Fibroblast of lung (primary cell): Measurements from ENCODE around the gene ZNF544. TPM values are rescaled to one million over a fixed set of nuclear protein-coding genes. Genes with fewer than 3 reads are reported as not detected.

Source experiments
- DNase-seq, 2 donors: peaks; one replicate each; pipeline versions ENCODE4 v3.0.0 to v3.0.0-alpha.2; 2010; ENCODE audit warnings: low read depth in 2 of 2
- H2AFZ ChIP-seq: 2 replicates; pipeline ENCODE4 v1.5.1; 2012; ENCODE audit warnings: low read length, control low read depth, inconsistent platforms
- H3K27ac ChIP-seq: 2 replicates; pipeline ENCODE4 v1.5.1; 2011; ENCODE audit warnings: low read length, control low read depth; ENCODE audit not compliant: insufficient read depth
- H3K27me3 ChIP-seq: 2 replicates; pipeline ENCODE4 v1.5.1; 2011; ENCODE audit warnings: mild to moderate bottlenecking, low read length; ENCODE audit not compliant: control insufficient read depth, insufficient read depth
- H3K36me3 ChIP-seq: 2 replicates; pipeline ENCODE4 v1.5.1; 2011; ENCODE audit warnings: low read length; ENCODE audit not compliant: control insufficient read depth, insufficient read depth
- H3K4me1 ChIP-seq: 2 replicates; pipeline ENCODE4 v1.5.1; 2011; ENCODE audit warnings: low read length; ENCODE audit not compliant: control insufficient read depth, insufficient read depth; ENCODE audit errors: extremely low read depth
- H3K4me2 ChIP-seq: 2 replicates; pipeline ENCODE4 v1.5.1; 2011; ENCODE audit warnings: low read length, control low read depth; ENCODE audit not compliant: insufficient read depth; ENCODE audit errors: extremely low read depth
- H3K4me3 ChIP-seq, 4 experiments: fragments of 200-600 bp in 1 of 4; sonication (generic) in 1 of 4; replicated peaks in 1 of 4; 2 replicates each; pipeline ENCODE4 v1.5.1; 2011 to 2016; ENCODE audit warnings: low read length in 4 of 4, low read depth in 3 of 4, mild to moderate bottlenecking in 3 of 4, control low read depth in 2 of 4, inconsistent platforms in 1 of 4, mixed read lengths in 1 of 4; ENCODE audit not compliant: insufficient read depth in 1 of 4; ENCODE audit errors: control extremely low read depth in 1 of 4
- H3K79me2 ChIP-seq: 2 replicates; pipeline ENCODE4 v1.5.1; 2012; ENCODE audit warnings: mild to moderate bottlenecking, low read length, inconsistent platforms; ENCODE audit not compliant: control insufficient read depth, insufficient read depth
- H3K9ac ChIP-seq: 2 replicates; pipeline ENCODE4 v1.5.1; 2011; ENCODE audit warnings: mild to moderate bottlenecking, low read length, control low read depth; ENCODE audit not compliant: insufficient read depth
- H3K9me3 ChIP-seq: 2 replicates; pipeline ENCODE4 v1.5.1; 2012; ENCODE audit warnings: low read depth, low read length; ENCODE audit not compliant: control insufficient read depth, insufficient read depth
- H4K20me1 ChIP-seq: 2 replicates; pipeline ENCODE4 v1.5.1; 2011; ENCODE audit warnings: low read length; ENCODE audit not compliant: control insufficient read depth, insufficient read depth; ENCODE audit errors: extremely low read depth
- EZH2 ChIP-seq: IDR thresholded peaks from 2 replicates; pipeline ENCODE4 v1.5.1; 2012; ENCODE audit warnings: low read length, control low read depth, mild to moderate bottlenecking; ENCODE audit errors: missing control alignments
- polyA plus RNA-seq, 2 donors: library from polyadenylated mRNA; depleted of rRNA in 1 of 2; stranded (reverse) in 1 of 2; unstranded in 1 of 2; fragments of >200 nt; gene quantifications; 2 replicates each; pipeline ENCODE4 v1.2.1, GENCODE V29; 2011 to 2012; ENCODE audit warnings: missing spikeins in 1 of 2
- total RNA-seq: library from RNA; depleted of rRNA; stranded (reverse); fragments of >200 nt; gene quantifications from 2 replicates; pipeline ENCODE4 v1.2.1, GENCODE V29; 2014
- TF ChIP-seq, protein P1 (sequence below), 2 donors: IDR thresholded peaks in 1 of 2; conservative IDR thresholded peaks in 1 of 2; 1 replicate in 1 of 2; 2 replicates in 1 of 2; pipeline ENCODE4 v1.5.1; 2011 to 2012; ENCODE audit warnings: low read length in 2 of 2, control low read depth in 1 of 2, inconsistent platforms in 1 of 2, low read depth in 1 of 2, mild to moderate bottlenecking in 1 of 2

The ZNF544 gene
- total and polyA plus RNA-seq, 2 donors (not counting 1 experiment from before 2014, with no cell fraction given), result 17.6 to 40.8 TPM

GRCh38 chr19:58284199-58284598 is 55.5 kb downstream of the ZNF544 start:
- Histone ChIP-seq H3K36me3 (peaks cover 13% of the 10 kb centered on the region), H3K4me2 (no peak overlapping the region), H3K9me3 (no peaks in the 10 kb centered on the region), H3K27ac (no peak overlapping the region), H4K20me1 (no peaks in the 10 kb centered on the region), H3K4me3 (no peak overlapping the region), H3K9ac (no peak overlapping the region), H3K79me2 (peaks cover 24% of the 10 kb centered on the region), H3K27me3 (no peaks in the 10 kb centered on the region), H3K4me1 (no peaks in the 10 kb centered on the region), H2AFZ (no peak overlapping the region)
- no peak for DNase-seq
- TF ChIP-seq EZH2, result no peak

DNA sequence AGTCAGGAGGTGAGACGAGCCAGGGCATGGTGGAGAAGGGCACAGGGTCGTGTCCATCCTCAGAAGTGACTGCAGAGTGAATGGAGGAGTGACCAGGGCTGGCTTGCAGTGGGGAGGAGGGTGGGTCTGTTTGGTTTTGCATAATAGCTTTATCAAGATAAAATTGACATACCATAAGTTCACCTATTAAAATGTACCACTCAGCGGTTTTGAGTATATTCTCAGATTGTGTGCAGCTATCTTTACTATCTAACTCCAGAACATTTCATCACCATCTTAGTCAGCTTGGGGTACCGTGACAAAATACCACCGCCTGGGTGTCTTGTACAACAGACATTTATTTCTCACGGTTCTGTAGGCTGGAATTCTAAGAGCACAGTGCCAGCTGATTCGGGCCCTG is 63.2 kb downstream of the ZNF544 start:
- H3K27me3 ChIP-seq, result no peaks in the 10 kb centered on the region
- H3K4me3 ChIP-seq, result no peak overlapping the region
- peaks cover 29% of the 10 kb centered on the region for H3K36me3 ChIP-seq
- H2AFZ ChIP-seq, result no peak overlapping the region
- H3K9ac ChIP-seq, result no peak overlapping the region
- no peaks in the 10 kb centered on the region for H3K4me1 ChIP-seq
- H3K27ac ChIP-seq, result no peak overlapping the region
- no peaks in the 10 kb centered on the region for H4K20me1 ChIP-seq
- H3K9me3 ChIP-seq, result peaks cover 12% of the 10 kb centered on the region
- TF ChIP-seq, protein P1, sequence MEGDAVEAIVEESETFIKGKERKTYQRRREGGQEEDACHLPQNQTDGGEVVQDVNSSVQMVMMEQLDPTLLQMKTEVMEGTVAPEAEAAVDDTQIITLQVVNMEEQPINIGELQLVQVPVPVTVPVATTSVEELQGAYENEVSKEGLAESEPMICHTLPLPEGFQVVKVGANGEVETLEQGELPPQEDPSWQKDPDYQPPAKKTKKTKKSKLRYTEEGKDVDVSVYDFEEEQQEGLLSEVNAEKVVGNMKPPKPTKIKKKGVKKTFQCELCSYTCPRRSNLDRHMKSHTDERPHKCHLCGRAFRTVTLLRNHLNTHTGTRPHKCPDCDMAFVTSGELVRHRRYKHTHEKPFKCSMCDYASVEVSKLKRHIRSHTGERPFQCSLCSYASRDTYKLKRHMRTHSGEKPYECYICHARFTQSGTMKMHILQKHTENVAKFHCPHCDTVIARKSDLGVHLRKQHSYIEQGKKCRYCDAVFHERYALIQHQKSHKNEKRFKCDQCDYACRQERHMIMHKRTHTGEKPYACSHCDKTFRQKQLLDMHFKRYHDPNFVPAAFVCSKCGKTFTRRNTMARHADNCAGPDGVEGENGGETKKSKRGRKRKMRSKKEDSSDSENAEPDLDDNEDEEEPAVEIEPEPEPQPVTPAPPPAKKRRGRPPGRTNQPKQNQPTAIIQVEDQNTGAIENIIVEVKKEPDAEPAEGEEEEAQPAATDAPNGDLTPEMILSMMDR (conservative IDR thresholded peaks at IDR 0.05 in 1 of 2, IDR thresholded peaks at IDR 0.05 in 1 of 2; ENCODE audit: low read depth in 1 of 2, low read length in 2 of 2), result no peak
- no peak for TF ChIP-seq EZH2
- no peaks in the 10 kb centered on the region for H3K79me2 ChIP-seq
- DNase-seq, result no peak
- no peak overlapping the region for H3K4me2 ChIP-seq

GRCh38 chr19:58294743-58295374 is 66.1 kb downstream of the ZNF544 start:
- H3K36me3 ChIP-seq, result peaks cover 25% of the 10 kb centered on the region

More at GRCh38 chr19:58294743-58295374, 66.1 kb downstream of the ZNF544 start:
- H3K4me2 ChIP-seq, result no peak overlapping the region
- H3K9me3 ChIP-seq, result peaks cover 12% of the 10 kb centered on the region
- no peaks in the 10 kb centered on the region for H3K4me1 ChIP-seq
- no peak overlapping the region for H3K9ac ChIP-seq
- H3K27me3 ChIP-seq, result no peaks in the 10 kb centered on the region
- no peaks in the 10 kb centered on the region for H3K79me2 ChIP-seq
- no peak for DNase-seq
- TF ChIP-seq EZH2, result no peak
- TF ChIP-seq, protein P1 (conservative IDR thresholded peaks at IDR 0.05 in 1 of 2, IDR thresholded peaks at IDR 0.05 in 1 of 2; ENCODE audit: low read depth in 1 of 2, low read length in 2 of 2), result no peak
- H2AFZ ChIP-seq, result no peak overlapping the region
- no peak overlapping the region for H3K4me3 ChIP-seq
- no peak overlapping the region for H3K27ac ChIP-seq
- no peaks in the 10 kb centered on the region for H4K20me1 ChIP-seq
